Stimulated activated CD8-positive, alpha-beta memory T cell treated with anti-CD3 and anti-CD28 coated beads, Interleukin-15, amount 100 ng/mL, for 1 hour (primary cell): ENCODE data around the gene IL23R.
"Not testable (repeated sequence)": the region's sequence is repeated elsewhere in the genome, so short reads cannot be mapped to it uniquely, and the experiment has no call there.

Experiments used
- DNase-seq: peaks from one replicate; pipeline ENCODE4 v3.0.0-alpha.2; 2020; ENCODE audit warnings: low read depth

The IL23R gene

GRCh38 chr1:67166196-67166595, at the start of gene IL23R:
TSS of gene IL23R (plus strand) at chr1:67166454. CDS start at chr1:67168121, 1,667 bp downstream.
- DNase-seq, result no peak

GRCh38 chr1:67118191-67118590, 48.1 kb upstream of the IL23R start:
- no peak for DNase-seq

- no peak for DNase-seq
Observed at GRCh38 chr1:67118646-67119045, 47.6 kb upstream of the IL23R start.

- DNase-seq, result no peak
Observed at GRCh38 chr1:67120855-67121619, 45.2 kb upstream of the IL23R start.

GRCh38 chr1:67124455-67124854, 41.8 kb upstream of the IL23R start:
- no peak for DNase-seq

GRCh38 chr1:67126111-67126746, 40.0 kb upstream of the IL23R start:
- DNase-seq, result no peak

- DNase-seq, result no peak
Observed at GRCh38 chr1:67126974-67127373, 39.3 kb upstream of the IL23R start.

GRCh38 chr1:67130673-67131072, 35.6 kb upstream of the IL23R start:
- DNase-seq, result no peak

GRCh38 chr1:67133177-67133576, 33.1 kb upstream of the IL23R start:
- no peak for DNase-seq

- DNase-seq, result no peak
Observed at GRCh38 chr1:67134695-67135094, 31.6 kb upstream of the IL23R start, which contains the start of gene C1orf141. TSS of gene C1orf141 (minus strand) at chr1:67134970. CDS start at chr1:67127240, 7,730 bp downstream.

GRCh38 chr1:67135354-67135753, 30.9 kb upstream of the IL23R start:
- no peak for DNase-seq

GRCh38 chr1:67137307-67137753, 28.9 kb upstream of the IL23R start:
- DNase-seq, result no peak

GRCh38 chr1:67138813-67139499, 27.3 kb upstream of the IL23R start:
- no peak for DNase-seq

GRCh38 chr1:67140460-67140859, 25.8 kb upstream of the IL23R start:
- no peak for DNase-seq

GRCh38 chr1:67141832-67142231, 24.4 kb upstream of the IL23R start:
- not testable (repeated sequence) for DNase-seq

GRCh38 chr1:67142931-67143330, 23.3 kb upstream of the IL23R start:
- DNase-seq, result no peak

- DNase-seq, result no peak
Observed at GRCh38 chr1:67143966-67144365, 22.3 kb upstream of the IL23R start.

- DNase-seq, result no peak
Observed at GRCh38 chr1:67144696-67145095, 21.6 kb upstream of the IL23R start.

- DNase-seq, result no peak
Observed at GRCh38 chr1:67146101-67146500, 20.2 kb upstream of the IL23R start.

GRCh38 chr1:67146539-67146938, 19.7 kb upstream of the IL23R start:
- no peak for DNase-seq

- DNase-seq, result not testable (repeated sequence)
Observed at GRCh38 chr1:67147973-67148372, 18.3 kb upstream of the IL23R start.

- DNase-seq, result no peak
Observed at GRCh38 chr1:67148516-67149178, 17.6 kb upstream of the IL23R start.
